M059J (cell line): ENCODE measurements around the gene MUC5B. TPM values are rescaled to one million over a fixed set of nuclear protein-coding genes. Genes with fewer than 3 reads are reported as not detected.
"Not testable (repeated sequence)": the region's sequence is repeated elsewhere in the genome, so short reads cannot be mapped to it uniquely, and the experiment has no call there.

Experiments used
- DNase-seq: peaks from one replicate; pipeline ENCODE4 v3.0.0-alpha.2; 2012; ENCODE audit warnings: low read depth
- total RNA-seq: library from RNA; depleted of rRNA; stranded (reverse); fragments of >200 nt; shearing (Covaris generic); gene quantifications from 2 replicates; pipeline ENCODE4 v1.2.3, GENCODE V29; 2014

MUC5B gene
- total RNA-seq, 1 experiment from 2014 or later = not detected

DNA sequence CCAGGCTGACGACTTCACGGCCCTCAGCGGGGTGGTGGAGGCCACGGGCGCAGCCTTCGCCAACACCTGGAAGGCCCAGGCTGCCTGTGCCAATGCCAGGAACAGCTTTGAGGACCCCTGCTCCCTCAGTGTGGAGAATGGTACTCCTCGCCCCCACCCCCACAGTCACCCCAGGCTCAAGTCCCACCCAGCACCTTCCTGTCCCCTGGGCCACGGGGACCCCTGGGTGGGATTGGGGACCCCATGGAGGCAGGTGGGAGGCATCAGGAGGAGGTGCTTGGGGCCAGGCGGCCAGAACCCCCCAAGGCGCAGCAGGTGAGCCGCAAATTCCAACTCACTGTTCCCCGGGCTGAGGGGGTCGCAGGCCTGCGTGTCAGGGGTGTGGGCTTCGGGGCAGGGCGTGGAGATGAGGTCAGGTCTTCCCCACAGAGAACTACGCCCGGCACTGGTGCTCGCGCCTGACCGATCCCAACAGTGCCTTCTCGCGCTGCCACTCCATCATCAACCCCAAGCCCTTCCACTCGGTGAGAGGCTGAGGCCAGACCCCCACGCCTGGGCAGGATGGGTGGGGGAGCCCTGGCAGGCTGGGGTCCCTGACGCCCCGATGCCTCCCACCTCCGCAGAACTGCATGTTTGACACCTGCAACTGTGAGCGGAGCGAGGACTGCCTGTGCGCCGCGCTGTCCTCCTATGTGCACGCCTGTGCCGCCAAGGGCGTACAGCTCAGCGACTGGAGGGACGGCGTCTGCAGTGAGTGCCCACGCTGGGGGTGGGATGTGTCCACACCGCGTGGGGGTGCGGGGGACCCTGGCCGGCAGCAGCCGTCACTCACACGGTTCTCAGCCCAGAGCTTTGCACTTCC is 9.4 kb downstream of the MUC5B start:
- no peak for DNase-seq

DNA sequence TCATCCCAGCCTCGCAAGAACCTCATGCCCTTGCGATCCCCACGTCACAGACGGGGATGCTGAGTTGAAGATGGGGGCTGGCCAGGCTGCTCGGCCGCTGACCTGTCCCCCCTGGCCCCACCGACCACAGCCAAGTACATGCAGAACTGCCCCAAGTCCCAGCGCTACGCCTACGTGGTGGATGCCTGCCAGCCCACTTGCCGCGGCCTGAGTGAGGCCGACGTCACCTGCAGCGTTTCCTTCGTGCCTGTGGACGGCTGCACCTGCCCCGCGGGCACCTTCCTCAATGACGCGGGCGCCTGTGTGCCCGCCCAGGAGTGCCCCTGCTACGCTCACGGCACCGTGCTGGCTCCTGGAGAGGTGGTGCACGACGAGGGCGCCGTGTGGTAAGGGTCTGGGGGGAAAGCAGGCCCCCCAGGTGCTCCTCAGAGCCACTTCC is 10.0 kb downstream of the MUC5B start:
- no peak for DNase-seq

DNA sequence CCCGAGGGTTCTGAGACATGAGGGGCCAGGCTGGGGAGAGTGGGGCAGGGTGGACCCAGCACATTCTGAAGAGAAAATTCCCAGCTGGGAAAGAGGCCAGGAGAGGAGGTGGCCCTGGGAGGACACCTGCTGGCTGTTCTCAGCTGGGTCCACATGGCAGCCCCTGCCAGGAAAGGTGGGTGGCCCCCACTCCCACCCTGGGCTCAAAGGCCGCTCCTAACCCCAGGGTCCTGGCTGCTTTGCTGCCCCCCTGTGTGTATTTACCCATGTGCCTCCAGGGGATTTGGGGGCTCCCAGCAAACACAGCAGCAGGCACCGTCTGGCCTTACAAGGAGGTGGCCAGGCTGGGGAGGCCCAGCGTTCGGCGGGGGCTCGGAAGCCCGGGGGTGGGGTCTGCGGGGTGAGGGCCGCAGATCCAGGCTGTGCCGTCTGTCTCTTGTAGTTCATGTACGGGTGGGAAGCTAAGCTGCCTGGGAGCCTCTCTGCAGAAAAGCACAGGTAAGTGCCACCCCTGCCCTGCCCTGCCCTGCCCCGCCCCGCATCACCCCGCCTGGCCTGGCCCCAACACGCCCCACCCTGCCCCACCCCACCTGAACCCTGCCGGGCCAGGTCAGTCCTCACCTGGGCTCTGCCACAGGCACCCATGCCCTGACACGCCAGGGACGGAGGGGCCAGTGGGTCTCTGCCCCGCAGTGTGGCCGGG is 10.6 kb downstream of the MUC5B start:
- no peak for DNase-seq

DNA sequence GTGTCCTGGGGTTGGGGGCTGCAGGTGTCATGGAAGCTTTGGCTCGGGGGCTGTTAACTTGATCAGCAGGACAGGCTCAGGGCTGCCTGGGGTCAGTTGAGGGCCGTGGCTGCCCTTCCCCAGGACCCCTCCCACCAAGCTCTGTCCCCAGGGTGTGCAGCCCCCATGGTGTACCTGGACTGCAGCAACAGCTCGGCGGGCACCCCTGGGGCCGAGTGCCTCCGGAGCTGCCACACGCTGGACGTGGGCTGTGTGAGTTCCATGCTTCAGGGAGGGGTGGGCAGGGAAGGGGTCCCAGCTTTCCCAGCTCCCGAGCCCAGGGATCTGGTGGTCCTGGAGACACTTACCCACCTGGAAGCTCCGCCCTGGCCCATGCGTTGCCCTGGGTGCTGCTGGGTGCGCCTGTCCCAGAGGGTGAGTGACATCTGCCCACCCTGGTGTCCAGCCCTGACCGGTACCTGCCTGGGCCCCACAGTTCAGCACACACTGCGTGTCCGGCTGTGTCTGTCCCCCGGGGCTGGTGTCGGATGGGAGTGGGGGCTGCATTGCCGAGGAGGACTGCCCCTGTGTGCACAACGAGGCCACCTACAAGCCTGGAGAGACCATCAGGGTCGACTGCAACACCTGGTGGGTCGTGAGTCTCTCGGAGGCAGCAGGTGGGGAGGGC is 11.3 kb downstream of the MUC5B start:
- DNase-seq = no peak

DNA sequence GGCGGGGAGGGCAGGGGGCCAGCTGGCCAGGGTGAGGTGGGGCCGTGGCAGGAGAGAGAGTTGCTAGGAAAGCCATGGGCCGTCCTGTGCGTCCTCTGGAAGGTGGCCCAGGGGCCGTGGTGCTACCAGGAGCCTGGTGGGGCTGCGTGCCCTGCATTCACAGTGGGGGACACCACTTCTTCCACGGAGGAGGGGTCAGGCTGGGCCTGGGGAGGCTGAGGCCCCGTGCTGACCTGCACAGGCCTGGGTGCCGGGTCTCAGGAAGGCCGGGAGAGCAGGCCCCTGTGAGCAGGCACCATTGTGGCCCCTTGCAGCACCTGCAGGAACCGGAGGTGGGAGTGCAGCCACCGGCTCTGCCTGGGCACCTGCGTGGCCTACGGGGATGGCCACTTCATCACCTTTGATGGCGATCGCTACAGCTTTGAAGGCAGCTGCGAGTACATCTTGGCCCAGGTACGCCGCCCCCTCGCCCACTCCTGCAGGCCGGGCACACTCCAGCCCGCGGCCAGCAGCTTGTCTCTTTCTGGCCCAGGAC is 12.0 kb downstream of the MUC5B start:
- no peak for DNase-seq

DNA sequence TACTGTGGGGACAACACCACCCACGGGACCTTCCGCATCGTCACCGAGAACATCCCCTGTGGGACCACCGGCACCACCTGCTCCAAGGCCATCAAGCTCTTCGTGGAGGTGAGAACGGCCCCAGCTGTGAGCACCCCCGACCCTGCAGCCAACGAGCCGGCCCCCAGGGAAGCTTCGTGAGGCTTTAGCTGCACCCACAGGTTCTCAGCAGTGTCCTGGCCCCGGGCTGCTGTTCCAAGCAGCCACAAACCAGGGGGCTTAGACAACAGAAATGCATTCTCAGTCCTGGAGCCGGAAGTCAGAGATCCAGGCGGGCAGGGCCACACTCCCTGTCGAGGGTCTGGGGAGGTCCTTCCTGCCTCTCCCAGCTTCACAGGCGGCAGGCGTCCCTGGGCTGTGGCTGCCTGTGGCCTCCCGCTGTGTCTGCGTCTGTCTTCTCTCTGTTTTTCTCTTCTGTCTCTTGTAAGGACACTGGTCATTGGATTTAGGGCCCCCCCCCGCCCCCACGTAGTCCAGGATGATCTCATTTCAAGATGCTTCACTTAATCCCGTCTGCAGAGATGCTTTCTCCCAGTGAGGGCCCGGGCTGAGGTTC is 12.5 kb downstream of the MUC5B start:
- DNase-seq = no peak

DNA sequence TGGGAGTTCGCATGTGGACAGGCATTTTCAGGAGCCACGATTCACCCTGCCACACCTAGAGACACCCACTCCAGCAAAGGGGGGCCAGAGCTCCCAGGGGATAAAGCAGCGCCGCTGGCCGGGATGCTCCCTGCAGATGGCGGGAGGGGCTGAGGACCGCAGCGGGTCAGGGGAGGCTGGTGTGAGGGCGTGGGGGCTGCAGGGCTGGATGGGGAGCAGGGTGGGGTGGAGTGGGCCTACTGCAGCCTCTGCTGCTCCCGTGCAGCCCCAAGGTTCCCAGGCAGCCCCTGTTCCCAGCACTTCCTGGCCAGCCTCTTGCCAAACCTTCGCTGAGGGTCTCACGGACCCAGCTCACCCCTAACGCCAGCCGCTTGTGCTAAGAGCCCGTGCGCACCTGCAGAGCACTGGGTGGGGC is 13.0 kb downstream of the MUC5B start:
- no peak for DNase-seq

DNA sequence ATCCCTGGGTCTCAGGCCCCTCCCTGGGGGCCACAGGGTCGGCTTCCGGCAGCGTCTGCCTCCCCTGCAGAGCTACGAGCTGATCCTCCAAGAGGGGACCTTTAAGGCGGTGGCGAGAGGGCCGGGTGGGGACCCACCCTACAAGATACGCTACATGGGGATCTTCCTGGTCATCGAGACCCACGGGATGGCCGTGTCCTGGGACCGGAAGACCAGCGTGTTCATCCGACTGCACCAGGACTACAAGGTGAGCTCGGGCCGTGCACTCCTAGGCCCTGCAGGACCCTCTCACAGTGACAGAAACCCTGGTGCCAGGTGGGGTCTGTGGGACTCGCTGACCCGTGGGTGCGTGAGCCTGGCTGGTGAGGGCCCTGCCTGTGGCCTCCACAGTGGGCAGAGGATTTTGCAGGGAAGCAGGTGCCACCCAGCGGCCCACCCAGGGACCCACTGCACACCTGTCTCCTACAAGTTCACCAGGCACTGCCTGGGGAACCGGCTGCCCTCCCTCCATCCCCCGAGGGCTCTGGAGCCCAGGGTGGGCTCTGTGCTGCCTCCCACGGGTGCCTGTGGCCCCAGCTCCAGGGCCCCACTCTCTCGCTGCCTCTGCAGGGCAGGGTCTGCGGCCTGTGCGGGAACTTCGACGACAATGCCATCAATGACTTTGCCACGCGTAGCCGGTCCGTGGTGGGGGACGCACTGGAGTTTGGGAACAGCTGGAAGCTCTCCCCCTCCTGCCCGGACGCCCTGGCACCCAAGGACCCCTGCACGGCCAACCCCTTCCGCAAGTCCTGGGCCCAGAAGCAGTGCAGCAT is 13.7 kb downstream of the MUC5B start:
- no peak for DNase-seq

DNA sequence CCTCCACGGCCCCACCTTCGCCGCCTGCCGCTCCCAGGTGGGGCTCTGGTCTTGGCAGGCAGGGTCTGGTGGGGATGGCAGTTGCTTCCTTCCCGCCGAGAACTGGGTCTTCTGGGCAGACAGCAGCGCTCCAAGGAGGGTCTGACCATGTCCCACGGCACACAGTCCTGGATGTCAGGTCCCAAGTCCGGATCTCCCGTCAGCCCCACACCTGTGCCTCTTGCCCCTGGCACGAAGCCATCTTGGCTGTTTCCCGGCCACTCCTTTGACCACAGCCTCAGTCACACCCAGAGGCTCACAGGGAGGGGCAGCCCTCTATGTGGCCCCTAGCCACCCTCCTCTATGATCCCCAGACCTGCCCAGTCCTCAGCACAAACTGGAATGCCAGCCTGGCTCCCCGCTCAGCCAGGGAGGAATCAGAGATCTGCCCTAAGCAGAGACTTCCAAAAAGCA is 14.3 kb downstream of the MUC5B start:
- no peak for DNase-seq

DNA sequence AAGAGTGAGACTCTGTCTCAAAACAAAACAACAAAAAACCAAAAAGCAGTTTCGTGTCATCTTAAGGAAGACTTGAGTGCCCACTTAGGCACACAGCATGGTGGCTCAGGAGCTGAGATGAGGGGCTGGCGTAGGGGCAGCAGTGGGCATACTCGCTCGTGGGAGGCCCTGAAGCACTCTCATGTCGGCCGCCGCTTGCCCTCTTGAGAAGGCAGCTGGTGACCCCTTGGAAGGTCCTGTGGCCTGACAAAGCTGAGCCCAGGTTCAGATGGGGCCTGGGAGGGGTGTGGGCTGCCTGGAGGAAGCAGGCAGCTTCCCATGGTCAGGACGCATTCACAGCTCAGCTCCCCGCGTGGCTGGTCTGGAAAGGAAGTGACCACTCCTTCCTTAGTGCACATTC is 15.0 kb downstream of the MUC5B start:
- DNase-seq = no peak

DNA sequence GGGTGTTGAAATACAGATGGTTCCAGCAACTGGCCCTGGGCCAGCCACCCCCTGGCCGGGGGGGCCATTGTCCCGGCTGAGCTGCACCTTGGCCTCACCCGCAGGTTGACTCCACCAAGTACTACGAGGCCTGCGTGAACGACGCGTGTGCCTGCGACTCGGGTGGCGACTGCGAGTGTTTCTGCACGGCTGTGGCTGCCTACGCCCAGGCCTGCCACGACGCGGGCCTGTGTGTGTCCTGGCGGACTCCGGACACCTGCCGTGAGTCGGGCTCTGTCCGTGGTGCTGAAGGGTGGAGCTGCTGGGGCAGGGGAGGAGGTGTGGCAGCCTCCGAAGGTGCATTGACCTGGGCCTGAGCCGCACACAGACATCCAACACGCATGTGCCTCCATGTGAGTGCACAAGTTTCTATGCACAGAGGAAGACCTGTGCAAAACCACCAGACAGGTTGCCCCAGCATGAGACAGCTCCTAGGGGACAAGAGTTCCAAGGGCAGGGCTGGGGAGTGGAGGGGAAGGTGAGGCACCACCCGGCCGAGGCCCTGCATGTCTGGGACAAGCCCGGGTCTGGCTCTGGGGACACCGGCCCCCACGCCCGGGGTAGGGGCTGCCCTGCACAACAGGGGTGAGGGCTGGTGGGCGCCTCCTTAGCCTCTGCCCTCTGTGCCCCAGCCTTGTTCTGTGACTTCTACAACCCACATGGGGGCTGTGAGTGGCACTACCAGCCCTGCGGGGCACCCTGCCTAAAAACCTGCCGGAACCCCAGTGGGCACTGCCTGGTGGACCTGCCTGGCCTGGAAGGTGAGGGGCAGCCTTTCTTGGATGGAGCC is 16.1 kb downstream of the MUC5B start:
- no peak for DNase-seq

DNA sequence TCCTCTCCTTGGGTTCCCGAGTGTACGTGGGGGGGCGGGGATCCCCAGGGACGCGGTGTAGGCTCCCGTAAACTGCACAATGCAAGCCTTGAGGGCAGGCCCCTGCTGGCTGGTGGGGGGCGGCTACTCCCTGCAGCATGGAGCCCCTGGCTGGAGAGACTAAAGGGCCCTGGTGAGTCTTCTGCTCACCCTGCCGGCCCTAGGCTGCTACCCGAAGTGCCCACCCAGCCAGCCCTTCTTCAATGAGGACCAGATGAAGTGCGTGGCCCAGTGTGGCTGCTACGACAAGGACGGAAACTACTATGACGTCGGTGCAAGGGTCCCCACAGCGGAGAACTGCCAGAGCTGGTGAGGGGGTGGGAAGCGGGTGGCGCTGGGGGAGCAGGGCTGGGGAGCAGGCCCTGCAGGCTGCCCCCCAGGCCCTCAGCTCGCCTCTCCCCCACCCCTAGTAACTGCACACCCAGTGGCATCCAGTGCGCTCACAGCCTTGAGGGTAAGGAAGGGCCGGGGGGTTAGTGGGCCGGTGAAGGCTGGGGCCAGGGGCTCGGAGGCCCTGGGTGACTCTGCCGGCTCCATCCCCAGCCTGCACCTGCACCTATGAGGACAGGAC is 16.8 kb downstream of the MUC5B start:
- DNase-seq = no peak

DNA sequence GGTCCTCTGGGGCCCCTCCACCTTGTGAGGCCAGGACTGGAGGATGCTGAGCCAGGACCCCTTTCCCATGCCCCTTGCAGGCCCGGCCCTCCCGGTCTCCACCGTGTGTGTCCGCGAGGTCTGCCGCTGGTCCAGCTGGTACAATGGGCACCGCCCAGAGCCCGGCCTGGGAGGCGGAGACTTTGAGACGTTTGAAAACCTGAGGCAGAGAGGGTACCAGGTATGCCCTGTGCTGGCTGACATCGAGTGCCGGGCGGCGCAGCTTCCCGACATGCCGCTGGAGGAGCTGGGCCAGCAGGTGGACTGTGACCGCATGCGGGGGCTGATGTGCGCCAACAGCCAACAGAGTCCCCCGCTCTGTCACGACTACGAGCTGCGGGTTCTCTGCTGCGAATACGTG is 17.9 kb downstream of the MUC5B start:
- DNase-seq = no peak

DNA sequence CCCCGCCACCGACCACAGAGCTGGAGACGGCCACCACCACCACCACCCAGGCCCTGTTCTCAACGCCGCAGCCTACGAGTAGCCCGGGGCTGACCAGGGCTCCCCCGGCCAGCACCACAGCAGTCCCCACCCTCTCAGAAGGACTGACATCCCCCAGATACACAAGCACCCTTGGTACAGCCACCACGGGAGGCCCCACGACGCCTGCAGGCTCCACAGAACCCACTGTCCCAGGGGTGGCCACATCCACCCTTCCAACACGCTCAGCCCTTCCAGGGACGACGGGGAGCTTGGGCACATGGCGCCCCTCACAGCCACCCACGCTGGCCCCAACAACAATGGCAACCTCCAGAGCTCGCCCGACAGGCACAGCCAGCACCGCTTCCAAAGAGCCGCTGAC is 18.8 kb downstream of the MUC5B start:
- no peak for DNase-seq

DNA sequence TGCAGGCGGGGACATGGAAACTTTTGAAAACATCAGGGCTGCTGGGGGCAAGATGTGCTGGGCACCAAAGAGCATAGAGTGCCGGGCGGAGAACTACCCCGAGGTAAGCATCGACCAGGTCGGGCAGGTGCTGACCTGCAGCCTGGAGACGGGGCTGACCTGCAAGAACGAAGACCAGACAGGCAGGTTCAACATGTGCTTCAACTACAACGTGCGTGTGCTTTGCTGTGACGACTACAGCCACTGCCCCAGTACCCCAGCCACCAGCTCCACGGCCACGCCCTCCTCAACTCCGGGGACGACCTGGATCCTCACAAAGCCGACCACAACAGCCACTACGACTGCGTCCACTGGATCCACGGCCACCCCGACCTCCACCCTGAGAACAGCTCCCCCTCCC is 19.4 kb downstream of the MUC5B start:
- DNase-seq = no peak

DNA sequence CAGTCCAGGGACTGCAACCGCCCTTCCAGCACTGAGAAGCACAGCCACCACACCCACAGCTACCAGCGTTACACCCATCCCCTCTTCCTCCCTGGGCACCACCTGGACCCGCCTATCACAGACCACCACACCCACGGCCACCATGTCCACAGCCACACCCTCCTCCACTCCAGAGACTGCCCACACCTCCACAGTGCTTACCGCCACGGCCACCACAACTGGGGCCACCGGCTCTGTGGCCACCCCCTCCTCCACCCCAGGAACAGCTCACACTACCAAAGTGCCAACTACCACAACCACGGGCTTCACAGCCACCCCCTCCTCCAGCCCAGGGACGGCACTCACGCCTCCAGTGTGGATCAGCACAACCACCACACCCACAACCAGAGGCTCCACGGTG is 19.9 kb downstream of the MUC5B start:
- DNase-seq = not testable (repeated sequence)

DNA sequence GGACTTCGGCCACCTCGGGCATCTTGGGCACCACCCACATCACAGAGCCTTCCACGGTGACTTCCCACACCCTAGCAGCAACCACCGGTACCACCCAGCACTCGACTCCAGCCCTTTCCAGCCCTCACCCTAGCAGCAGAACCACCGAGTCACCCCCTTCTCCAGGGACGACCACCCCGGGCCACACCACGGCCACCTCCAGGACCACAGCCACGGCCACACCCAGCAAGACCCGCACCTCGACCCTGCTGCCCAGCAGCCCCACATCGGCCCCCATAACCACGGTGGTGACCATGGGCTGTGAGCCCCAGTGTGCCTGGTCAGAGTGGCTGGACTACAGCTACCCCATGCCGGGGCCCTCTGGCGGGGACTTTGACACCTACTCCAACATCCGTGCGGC is 20.7 kb downstream of the MUC5B start:
- not testable (repeated sequence) for DNase-seq

DNA sequence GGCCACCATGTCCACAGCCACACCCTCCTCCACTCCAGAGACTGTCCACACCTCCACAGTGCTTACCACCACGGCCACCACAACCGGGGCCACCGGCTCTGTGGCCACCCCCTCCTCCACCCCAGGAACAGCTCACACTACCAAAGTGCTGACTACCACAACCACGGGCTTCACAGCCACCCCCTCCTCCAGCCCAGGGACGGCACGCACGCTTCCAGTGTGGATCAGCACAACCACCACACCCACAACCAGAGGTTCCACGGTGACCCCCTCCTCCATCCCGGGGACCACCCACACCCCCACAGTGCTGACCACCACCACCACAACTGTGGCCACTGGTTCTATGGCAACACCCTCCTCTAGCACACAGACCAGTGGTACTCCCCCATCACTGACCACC is 21.7 kb downstream of the MUC5B start:
- DNase-seq = not testable (repeated sequence)

DNA sequence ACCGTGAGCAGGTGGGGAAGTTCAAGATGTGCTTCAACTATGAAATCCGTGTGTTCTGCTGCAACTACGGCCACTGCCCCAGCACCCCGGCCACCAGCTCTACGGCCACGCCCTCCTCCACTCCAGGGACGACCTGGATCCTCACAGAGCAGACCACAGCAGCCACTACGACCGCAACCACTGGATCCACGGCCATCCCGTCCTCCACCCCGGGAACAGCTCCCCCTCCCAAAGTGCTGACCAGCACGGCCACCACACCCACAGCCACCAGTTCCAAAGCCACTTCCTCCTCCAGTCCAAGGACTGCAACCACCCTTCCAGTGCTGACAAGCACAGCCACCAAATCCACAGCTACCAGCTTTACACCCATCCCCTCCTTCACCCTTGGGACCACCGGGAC is 22.9 kb downstream of the MUC5B start:
- DNase-seq = not testable (repeated sequence)

DNA sequence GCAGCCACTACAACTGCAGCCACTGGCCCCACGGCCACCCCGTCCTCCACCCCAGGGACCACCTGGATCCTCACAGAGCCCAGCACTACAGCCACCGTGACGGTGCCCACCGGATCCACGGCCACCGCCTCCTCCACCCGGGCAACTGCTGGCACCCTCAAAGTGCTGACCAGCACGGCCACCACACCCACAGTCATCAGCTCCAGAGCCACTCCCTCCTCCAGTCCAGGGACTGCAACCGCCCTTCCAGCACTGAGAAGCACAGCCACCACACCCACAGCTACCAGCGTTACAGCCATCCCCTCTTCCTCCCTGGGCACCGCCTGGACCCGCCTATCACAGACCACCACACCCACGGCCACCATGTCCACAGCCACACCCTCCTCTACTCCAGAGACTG is 23.4 kb downstream of the MUC5B start:
- not testable (repeated sequence) for DNase-seq
